ENCODE data around the gene TMEM225B.

- TF ChIP-seq POLR2A (IDR thresholded peaks at IDR 0.05; ENCODE audit: low read depth, low read length) (no peak), TAF1 (IDR thresholded peaks at IDR 0.05; ENCODE audit: low read depth, low read length) (no peak), POU2F2 (IDR thresholded peaks at IDR 0.05; ENCODE audit: low read depth, low read length) (no peak)
Observed at GRCh38 chr7:99622596-99622995, 24.5 kb downstream of the TMEM225B start.

Measured in GM12891 (cell line).